ENCODE measurements around the gene OASL. TPM values are rescaled to one million over a fixed set of nuclear protein-coding genes. Genes with fewer than 3 reads are reported as not detected.

The OASL gene
- polyA plus RNA-seq, 1 donor: 0.31 TPM

GRCh38 chr12:121013715-121014114 lies 25.3 kb downstream of the OASL start:
- Histone ChIP-seq H3K4me1 (ENCODE audit: control insufficient read depth, insufficient read depth, low read length) (peaks cover 12% of the 10 kb centered on the region), H3K9me3 (ENCODE audit: control insufficient read depth, low read depth, low read length) (no peaks in the 10 kb centered on the region), H3K27me3 (ENCODE audit: control insufficient read depth, insufficient read depth, low read length) (no peaks in the 10 kb centered on the region), H3K36me3 (ENCODE audit: control insufficient read depth, insufficient read depth, low read length) (peaks cover 26% of the 10 kb centered on the region), H3K27ac (ENCODE audit: low read length) (no peak overlapping the region), H3K4me3 (ENCODE audit: low read length) (no peak overlapping the region)
- no CpG with 5 or more reads among the region's 3 CpGs for WGBS (ENCODE audit: insufficient coverage, low lambda C conversion rate)
- DNase-seq: no peak

GRCh38 chr12:121011820-121012219 lies 27.2 kb downstream of the OASL start:
- no peak for DNase-seq
- H3K27ac ChIP-seq (ENCODE audit: low read length): no peak overlapping the region
- H3K27me3 ChIP-seq (ENCODE audit: control insufficient read depth, insufficient read depth, low read length): no peaks in the 10 kb centered on the region
- H3K4me1 ChIP-seq (ENCODE audit: control insufficient read depth, insufficient read depth, low read length): peaks cover 12% of the 10 kb centered on the region
- peaks cover 32% of the 10 kb centered on the region for H3K36me3 ChIP-seq (ENCODE audit: control insufficient read depth, insufficient read depth, low read length)
- WGBS (ENCODE audit: insufficient coverage, low lambda C conversion rate): 86% methylated on average over 1 of the region's 6 CpGs
- H3K9me3 ChIP-seq (ENCODE audit: control insufficient read depth, low read depth, low read length): no peaks in the 10 kb centered on the region
- no peak overlapping the region for H3K4me3 ChIP-seq (ENCODE audit: low read length)

- WGBS (ENCODE audit: insufficient coverage, low lambda C conversion rate): no CpG with 5 or more reads among the region's 8 CpGs
- Histone ChIP-seq H3K36me3 (ENCODE audit: control insufficient read depth, insufficient read depth, low read length) (peaks cover 32% of the 10 kb centered on the region), H3K27ac (ENCODE audit: low read length) (no peak overlapping the region), H3K4me3 (ENCODE audit: low read length) (no peak overlapping the region), H3K27me3 (ENCODE audit: control insufficient read depth, insufficient read depth, low read length) (no peaks in the 10 kb centered on the region), H3K9me3 (ENCODE audit: control insufficient read depth, low read depth, low read length) (no peaks in the 10 kb centered on the region), H3K4me1 (ENCODE audit: control insufficient read depth, insufficient read depth, low read length) (peaks cover 12% of the 10 kb centered on the region)
- no peak for DNase-seq
Observed at GRCh38 chr12:121010860-121011259, 28.2 kb downstream of the OASL start.

DNA sequence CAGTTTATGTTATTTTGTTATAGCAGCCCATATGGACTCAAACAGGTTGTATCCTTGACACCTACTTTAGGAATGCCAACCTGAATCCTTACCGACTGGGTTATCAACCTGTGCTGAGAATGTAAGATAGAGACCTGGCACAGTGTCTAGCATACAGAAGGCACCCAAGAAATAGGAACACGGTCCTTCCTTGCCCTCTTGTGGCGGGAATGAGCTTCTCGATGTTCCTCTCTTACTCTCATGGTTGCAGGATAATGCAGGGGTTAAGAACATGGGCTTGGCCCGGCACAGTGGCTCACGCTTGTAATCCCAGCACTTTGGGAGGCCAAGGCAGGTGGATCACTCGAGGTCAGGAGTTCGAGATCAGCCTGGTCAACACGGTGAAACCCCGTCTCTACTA lies 29.3 kb downstream of the OASL start:
- Histone ChIP-seq H3K4me1 (ENCODE audit: control insufficient read depth, insufficient read depth, low read length) (peaks cover 7% of the 10 kb centered on the region), H3K36me3 (ENCODE audit: control insufficient read depth, insufficient read depth, low read length) (peaks cover 39% of the 10 kb centered on the region), H3K27me3 (ENCODE audit: control insufficient read depth, insufficient read depth, low read length) (no peaks in the 10 kb centered on the region), H3K9me3 (ENCODE audit: control insufficient read depth, low read depth, low read length) (no peaks in the 10 kb centered on the region), H3K27ac (ENCODE audit: low read length) (no peak overlapping the region), H3K4me3 (ENCODE audit: low read length) (no peak overlapping the region)
- WGBS (ENCODE audit: insufficient coverage, low lambda C conversion rate): 40% methylated on average over 1 of the region's 10 CpGs
- peak; percentile 69 to 71 for DNase-seq

GRCh38 chr12:121008347-121009098 lies 30.5 kb downstream of the OASL start:
- no peak overlapping the region for H3K27ac ChIP-seq (ENCODE audit: low read length)
- H3K27me3 ChIP-seq (ENCODE audit: control insufficient read depth, insufficient read depth, low read length): no peaks in the 10 kb centered on the region
- no peak overlapping the region for H3K4me3 ChIP-seq (ENCODE audit: low read length)
- WGBS (ENCODE audit: insufficient coverage, low lambda C conversion rate): 100% methylated on average over 1 of the region's 8 CpGs
- DNase-seq: no peak
- no peaks in the 10 kb centered on the region for H3K9me3 ChIP-seq (ENCODE audit: control insufficient read depth, low read depth, low read length)
- H3K36me3 ChIP-seq (ENCODE audit: control insufficient read depth, insufficient read depth, low read length): peaks cover 52% of the 10 kb centered on the region
- peaks cover 9% of the 10 kb centered on the region for H3K4me1 ChIP-seq (ENCODE audit: control insufficient read depth, insufficient read depth, low read length)

- H3K36me3 ChIP-seq (ENCODE audit: control insufficient read depth, insufficient read depth, low read length): peaks cover 68% of the 10 kb centered on the region
- no peak overlapping the region for H3K4me3 ChIP-seq (ENCODE audit: low read length)
- peak; percentile 57 to 71 for DNase-seq
- H3K27me3 ChIP-seq (ENCODE audit: control insufficient read depth, insufficient read depth, low read length): no peaks in the 10 kb centered on the region
- H3K4me1 ChIP-seq (ENCODE audit: control insufficient read depth, insufficient read depth, low read length): peaks cover 16% of the 10 kb centered on the region
- H3K27ac ChIP-seq (ENCODE audit: low read length): no peak overlapping the region
- WGBS (ENCODE audit: insufficient coverage, low lambda C conversion rate): no CpG with 5 or more reads among the region's 9 CpGs
- H3K9me3 ChIP-seq (ENCODE audit: control insufficient read depth, low read depth, low read length): no peaks in the 10 kb centered on the region
Observed at GRCh38 chr12:121005346-121005815, 33.7 kb downstream of the OASL start.

- no peak for DNase-seq
- no peak overlapping the region for H3K4me3 ChIP-seq (ENCODE audit: low read length)
- H3K4me1 ChIP-seq (ENCODE audit: control insufficient read depth, insufficient read depth, low read length): peaks cover 13% of the 10 kb centered on the region
- H3K9me3 ChIP-seq (ENCODE audit: control insufficient read depth, low read depth, low read length): no peaks in the 10 kb centered on the region
- H3K27ac ChIP-seq (ENCODE audit: low read length): no peak overlapping the region
- 100% methylated on average over 3 of the region's 16 CpGs for WGBS (ENCODE audit: insufficient coverage, low lambda C conversion rate)
- no peaks in the 10 kb centered on the region for H3K27me3 ChIP-seq (ENCODE audit: control insufficient read depth, insufficient read depth, low read length)
- H3K36me3 ChIP-seq (ENCODE audit: control insufficient read depth, insufficient read depth, low read length): peaks cover 71% of the 10 kb centered on the region
Observed at GRCh38 chr12:121004253-121004815, 34.7 kb downstream of the OASL start.

DNA sequence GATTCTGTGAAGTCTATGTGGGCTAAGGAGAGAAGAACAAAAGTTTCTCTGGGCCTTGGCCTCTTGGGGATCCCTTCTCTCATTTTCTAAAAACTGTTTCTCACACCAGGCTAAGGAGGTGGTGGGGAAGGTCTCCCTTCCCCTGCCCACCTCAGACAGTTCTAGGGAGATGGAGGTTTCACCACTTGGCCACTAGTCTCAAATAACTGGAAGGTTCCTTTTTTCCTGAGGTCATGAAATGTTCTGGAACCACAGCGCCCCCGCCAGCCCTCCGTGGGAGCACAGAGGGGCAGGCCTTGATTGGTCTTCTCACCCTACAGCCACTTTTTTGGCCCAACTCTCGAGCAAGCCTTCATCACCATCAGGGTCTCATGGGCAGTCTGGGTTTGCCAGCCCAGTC lies 35.4 kb downstream of the OASL start:
- Histone ChIP-seq H3K9me3 (ENCODE audit: control insufficient read depth, low read depth, low read length) (no peaks in the 10 kb centered on the region), H3K4me3 (ENCODE audit: low read length) (no peak overlapping the region), H3K4me1 (ENCODE audit: control insufficient read depth, insufficient read depth, low read length) (peaks cover 13% of the 10 kb centered on the region), H3K36me3 (ENCODE audit: control insufficient read depth, insufficient read depth, low read length) (peaks cover 71% of the 10 kb centered on the region), H3K27ac (ENCODE audit: low read length) (no peak overlapping the region), H3K27me3 (ENCODE audit: control insufficient read depth, insufficient read depth, low read length) (no peaks in the 10 kb centered on the region)
- WGBS (ENCODE audit: insufficient coverage, low lambda C conversion rate): no CpG with 5 or more reads among the region's 4 CpGs
- peak in 1 of 2 donors; percentile 49 for DNase-seq

GRCh38 chr12:121001841-121002483 lies 37.1 kb downstream of the OASL start:
- H3K4me3 ChIP-seq (ENCODE audit: low read length): no peak overlapping the region
- peaks cover 13% of the 10 kb centered on the region for H3K4me1 ChIP-seq (ENCODE audit: control insufficient read depth, insufficient read depth, low read length)
- DNase-seq: no peak
- WGBS (ENCODE audit: insufficient coverage, low lambda C conversion rate): 100% methylated on average over 1 of the region's 16 CpGs
- no peaks in the 10 kb centered on the region for H3K9me3 ChIP-seq (ENCODE audit: control insufficient read depth, low read depth, low read length)
- peaks cover 77% of the 10 kb centered on the region for H3K36me3 ChIP-seq (ENCODE audit: control insufficient read depth, insufficient read depth, low read length)
- no peaks in the 10 kb centered on the region for H3K27me3 ChIP-seq (ENCODE audit: control insufficient read depth, insufficient read depth, low read length)
- no peak overlapping the region for H3K27ac ChIP-seq (ENCODE audit: low read length)

- H3K4me3 ChIP-seq (ENCODE audit: low read length): no peak overlapping the region
- H3K9me3 ChIP-seq (ENCODE audit: control insufficient read depth, low read depth, low read length): no peaks in the 10 kb centered on the region
- H3K4me1 ChIP-seq (ENCODE audit: control insufficient read depth, insufficient read depth, low read length): peaks cover 13% of the 10 kb centered on the region
- peaks cover 86% of the 10 kb centered on the region for H3K36me3 ChIP-seq (ENCODE audit: control insufficient read depth, insufficient read depth, low read length)
- no peak for DNase-seq
- WGBS (ENCODE audit: insufficient coverage, low lambda C conversion rate): no CpG with 5 or more reads among the region's 11 CpGs
- no peak overlapping the region for H3K27ac ChIP-seq (ENCODE audit: low read length)
- H3K27me3 ChIP-seq (ENCODE audit: control insufficient read depth, insufficient read depth, low read length): no peaks in the 10 kb centered on the region
Observed at GRCh38 chr12:121001060-121001459, 38.0 kb downstream of the OASL start.
